Measurements from ENCODE around the gene SSC5D.

The SSC5D gene

GRCh38 chr19:55539090-55539984, 51.1 kb downstream of the SSC5D start:
- no peak for DNase-seq

- DNase-seq = no peak
Measured at GRCh38 chr19:55540619-55541018, 52.4 kb downstream of the SSC5D start.

- DNase-seq = no peak
Measured at GRCh38 chr19:55541091-55541490, 52.9 kb downstream of the SSC5D start.

GRCh38 chr19:55542292-55542855, 54.1 kb downstream of the SSC5D start:
- DNase-seq = no peak

GRCh38 chr19:55543567-55543966, 55.3 kb downstream of the SSC5D start:
- DNase-seq = no peak

- no peak for DNase-seq
Measured at GRCh38 chr19:55544014-55544413, 55.8 kb downstream of the SSC5D start.

GRCh38 chr19:55544776-55545439, 56.7 kb downstream of the SSC5D start:
- DNase-seq = no peak

GRCh38 chr19:55545443-55545842, 57.2 kb downstream of the SSC5D start, which contains the start of gene SBK3:
SBK3 (minus strand) TSS chr19:55545543; CDS start chr19:55545543, 0 bp downstream.
- no peak for DNase-seq

GRCh38 chr19:55546011-55546410, 57.8 kb downstream of the SSC5D start:
- DNase-seq = no peak

- DNase-seq = no peak
Measured at GRCh38 chr19:55546822-55547614, 58.8 kb downstream of the SSC5D start.

- no peak for DNase-seq
Measured at GRCh38 chr19:55549500-55550320, 61.5 kb downstream of the SSC5D start.

GRCh38 chr19:55550321-55550650, 62.0 kb downstream of the SSC5D start:
- no peak for DNase-seq

- no peak for DNase-seq
Measured at GRCh38 chr19:55552206-55552605, 64.0 kb downstream of the SSC5D start.

GRCh38 chr19:55552620-55553019, 64.4 kb downstream of the SSC5D start:
- DNase-seq = no peak

- DNase-seq = no peak
Measured at GRCh38 chr19:55553217-55554182, 65.3 kb downstream of the SSC5D start.

- no peak for DNase-seq
Measured at GRCh38 chr19:55554302-55554701, 66.1 kb downstream of the SSC5D start.

- no peak for DNase-seq
Measured at GRCh38 chr19:55554741-55555152, 66.5 kb downstream of the SSC5D start.

- no peak for DNase-seq
Measured at GRCh38 chr19:55559684-55560083, 71.4 kb downstream of the SSC5D start.

GRCh38 chr19:55563261-55563690, 75.0 kb downstream of the SSC5D start:
- no peak for DNase-seq

GRCh38 chr19:55566823-55567222, 78.6 kb downstream of the SSC5D start:
- DNase-seq = no peak
